HL-60 (cell line): ENCODE measurements around the gene PITPNC1.

ENCODE experiments used
- DNase-seq, 2 experiments: peaks; one replicate each; pipeline ENCODE4 v3.0.0-alpha.2; 2010 to 2020; ENCODE audit warnings: low read depth in 1 of 2, low spot score in 1 of 2
- H3K27ac ChIP-seq: fragments of 250-450 bp; sonication (Bioruptor Pico); replicated peaks from 2 replicates; pipeline ENCODE4 v1.5.1; 2020; ENCODE audit warnings: mild to moderate bottlenecking, moderate library complexity
- H3K27me3 ChIP-seq: fragments of 250-450 bp; sonication (Bioruptor Pico); 2 replicates; pipeline ENCODE4 v1.5.1; 2021; ENCODE audit warnings: mild to moderate bottlenecking, moderate library complexity; ENCODE audit not compliant: insufficient read depth, poor library complexity, severe bottlenecking
- H3K4me3 ChIP-seq: replicated peaks from 2 replicates; pipeline ENCODE4 v1.5.1; 2011; ENCODE audit warnings: mild to moderate bottlenecking, control low read depth, low read length; ENCODE audit not compliant: insufficient read depth
- CTCF ChIP-seq: IDR thresholded peaks from one replicate; pipeline ENCODE4 v1.5.1; 2011; ENCODE audit warnings: low read length, control low read depth, inconsistent platforms; ENCODE audit not compliant: insufficient read depth
- GABPA ChIP-seq: IDR thresholded peaks from 2 replicates; pipeline ENCODE4 v1.6.1; 2012; ENCODE audit warnings: low read depth
- POLR2AphosphoS5 ChIP-seq: IDR thresholded peaks from 2 replicates; pipeline ENCODE4 v1.6.1; 2012; ENCODE audit warnings: low read depth
- REST ChIP-seq: IDR thresholded peaks from 2 replicates; pipeline ENCODE4 v1.6.1; 2012; ENCODE audit warnings: low read depth; ENCODE audit not compliant: insufficient replicate concordance
- SPI1 ChIP-seq: IDR thresholded peaks from 2 replicates; pipeline ENCODE4 v1.6.1; 2012; ENCODE audit warnings: low read depth, mild to moderate bottlenecking, borderline replicate concordance

Gene PITPNC1

GRCh38 chr17:67663457-67663856 lies 286.4 kb downstream of the PITPNC1 start:
- DNase-seq: no peak
- no peak overlapping the region for H3K27ac ChIP-seq
- TF ChIP-seq GABPA (no peak), SPI1 (no peak), CTCF (no peak), REST (no peak), POLR2AphosphoS5 (no peak)
- no peak overlapping the region for H3K4me3 ChIP-seq
- H3K27me3 ChIP-seq: no peaks in the 10 kb centered on the region

GRCh38 chr17:67666028-67666427 lies 288.9 kb downstream of the PITPNC1 start:
- no peak for DNase-seq
- no peak overlapping the region for H3K4me3 ChIP-seq
- TF ChIP-seq GABPA: no peak
- no peak for TF ChIP-seq REST
- TF ChIP-seq SPI1: no peak
- no peak for TF ChIP-seq POLR2AphosphoS5
- TF ChIP-seq CTCF: no peak

GRCh38 chr17:67666710-67667109 lies 289.6 kb downstream of the PITPNC1 start:
- no peak overlapping the region for H3K4me3 ChIP-seq
- no peak overlapping the region for H3K27ac ChIP-seq
- no peaks in the 10 kb centered on the region for H3K27me3 ChIP-seq
- DNase-seq: no peak
- TF ChIP-seq POLR2AphosphoS5 (no peak), GABPA (no peak), SPI1 (no peak), CTCF (no peak), REST (no peak)

More at GRCh38 chr17:67666028-67666427, 288.9 kb downstream of the PITPNC1 start:
- no peak overlapping the region for H3K27ac ChIP-seq
- no peaks in the 10 kb centered on the region for H3K27me3 ChIP-seq
